ENCODE results near the gene CYSRT1. TPM values are rescaled to one million over a fixed set of nuclear protein-coding genes. Genes with fewer than 3 reads are reported as not detected.
A peak's percentile ranks its signal among the peaks of the same experiment; 100 is the strongest.

Gene CYSRT1
- total RNA-seq, 1 donor from 2014 or later: 3.9 TPM

GRCh38 chr9:137233143-137233980, 8.4 kb downstream of the CYSRT1 start:
- FAIRE-seq (no peak), DNase-seq (ENCODE audit: low read depth) (no peak)
- no peak overlapping the region for H3K4me3 ChIP-seq (ENCODE audit: low read depth, low read length)
- H3K27me3 ChIP-seq (ENCODE audit: control insufficient read depth, insufficient read depth, low read length): peaks cover 2% of the 10 kb centered on the region
- no peak for TF ChIP-seq CTCF (IDR thresholded peaks at IDR 0.05; ENCODE audit: insufficient read depth, low read length, severe bottlenecking)
- no peaks in the 10 kb centered on the region for H3K36me3 ChIP-seq (ENCODE audit: control insufficient read depth, insufficient read depth, low read length)

GRCh38 chr9:137234055-137234697, 9.2 kb downstream of the CYSRT1 start:
- no peak for DNase-seq (ENCODE audit: low read depth)
- Histone ChIP-seq H3K4me3 (ENCODE audit: low read depth, low read length) (no peak overlapping the region), H3K27me3 (ENCODE audit: control insufficient read depth, insufficient read depth, low read length) (peaks cover 2% of the 10 kb centered on the region), H3K36me3 (ENCODE audit: control insufficient read depth, insufficient read depth, low read length) (no peaks in the 10 kb centered on the region)
- FAIRE-seq: no peak
- TF ChIP-seq CTCF (IDR thresholded peaks at IDR 0.05; ENCODE audit: insufficient read depth, low read length, severe bottlenecking): no peak

- peaks cover 2% of the 10 kb centered on the region for H3K27me3 ChIP-seq (ENCODE audit: control insufficient read depth, insufficient read depth, low read length)
- H3K4me3 ChIP-seq (ENCODE audit: low read depth, low read length): no peak overlapping the region
- no peak for DNase-seq (ENCODE audit: low read depth)
- no peak for TF ChIP-seq CTCF (IDR thresholded peaks at IDR 0.05; ENCODE audit: insufficient read depth, low read length, severe bottlenecking)
- no peak for FAIRE-seq
- H3K36me3 ChIP-seq (ENCODE audit: control insufficient read depth, insufficient read depth, low read length): no peaks in the 10 kb centered on the region
Measured at GRCh38 chr9:137234758-137235423, 9.9 kb downstream of the CYSRT1 start.

- DNase-seq (ENCODE audit: low read depth): no peak
- TF ChIP-seq CTCF (IDR thresholded peaks at IDR 0.05; ENCODE audit: insufficient read depth, low read length, severe bottlenecking): no peak
- no peaks in the 10 kb centered on the region for H3K36me3 ChIP-seq (ENCODE audit: control insufficient read depth, insufficient read depth, low read length)
- H3K27me3 ChIP-seq (ENCODE audit: control insufficient read depth, insufficient read depth, low read length): peaks cover 2% of the 10 kb centered on the region
- no peak overlapping the region for H3K4me3 ChIP-seq (ENCODE audit: low read depth, low read length)
- no peak for FAIRE-seq
Measured at GRCh38 chr9:137235424-137236237, 10.7 kb downstream of the CYSRT1 start.

- FAIRE-seq (no peak), DNase-seq (ENCODE audit: low read depth) (peak; percentile 53)
- peak; percentile 96 for TF ChIP-seq CTCF (IDR thresholded peaks at IDR 0.05; ENCODE audit: insufficient read depth, low read length, severe bottlenecking)
- peaks cover 2% of the 10 kb centered on the region for H3K27me3 ChIP-seq (ENCODE audit: control insufficient read depth, insufficient read depth, low read length)
- H3K4me3 ChIP-seq (ENCODE audit: low read depth, low read length): no peak overlapping the region
- H3K36me3 ChIP-seq (ENCODE audit: control insufficient read depth, insufficient read depth, low read length): no peaks in the 10 kb centered on the region
Measured at GRCh38 chr9:137236238-137236935, 11.4 kb downstream of the CYSRT1 start.
